ENCODE results near the gene SUPT6H. TPM values are rescaled to one million over a fixed set of nuclear protein-coding genes. Genes with fewer than 3 reads are reported as not detected.

The SUPT6H gene
- total RNA-seq, 1 donor, result 46.8 TPM

DNA sequence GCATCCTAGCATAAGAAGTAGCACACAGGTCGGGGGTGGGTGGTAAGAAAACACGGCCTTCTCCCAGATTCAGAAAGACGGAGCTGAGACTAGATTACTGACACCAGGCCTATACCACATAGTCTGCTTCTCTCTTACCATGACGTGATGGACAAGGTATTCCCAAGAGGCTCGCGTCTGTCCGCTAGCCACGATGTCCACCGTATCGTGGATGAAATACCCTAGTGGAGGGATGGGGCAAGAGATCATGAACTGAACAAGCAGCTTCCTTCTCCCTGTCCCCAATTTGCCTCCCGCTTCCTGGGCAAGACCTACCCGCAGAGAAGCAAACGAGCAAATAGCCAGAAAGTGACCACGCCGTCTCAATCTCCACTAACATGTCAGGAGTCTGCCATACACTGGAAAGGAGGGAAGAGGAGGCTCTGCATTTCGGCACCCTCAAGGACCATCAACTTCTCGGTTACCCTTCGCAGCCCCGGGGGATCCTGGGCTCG, 63.2 kb downstream of the SUPT6H start:
- peak overlapping the region; percentile 79 for H3K4me3 ChIP-seq (ENCODE audit: low read depth, low read length)
- no peak for TF ChIP-seq CTCF (IDR thresholded peaks at IDR 0.05; ENCODE audit: insufficient read depth, low read length)
- DNase-seq (ENCODE audit: low read depth), result peak; percentile 51

DNA sequence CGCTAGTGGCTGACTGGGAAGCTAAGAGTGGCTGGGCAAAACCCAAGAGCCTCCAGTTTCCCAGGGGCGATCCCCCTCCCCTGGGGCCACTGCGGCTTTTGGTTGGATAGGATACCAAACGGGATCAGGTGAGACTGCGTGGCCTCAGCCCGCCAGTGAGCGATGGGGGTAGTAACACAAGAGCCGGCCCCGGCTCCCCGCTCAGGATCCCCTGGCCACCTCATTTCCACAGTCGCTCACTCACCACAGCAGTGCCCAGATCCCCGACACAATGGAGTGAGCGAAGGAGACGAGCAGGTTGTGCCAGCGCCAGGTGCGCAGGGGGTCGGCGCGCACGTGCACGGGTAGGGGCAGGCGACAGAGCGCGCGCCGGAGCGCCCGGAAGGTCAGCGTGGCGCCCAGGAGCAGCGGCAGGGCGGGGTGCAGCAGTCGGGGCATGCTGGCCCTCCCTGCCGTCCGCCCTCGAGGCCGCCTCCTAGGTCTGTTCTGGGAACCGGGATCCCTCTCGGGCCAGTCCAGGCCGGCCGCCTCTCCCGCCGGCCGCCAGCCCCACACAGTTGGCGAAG, 63.7 kb downstream of the SUPT6H start:
- peak overlapping the region; percentile 79 for H3K4me3 ChIP-seq (ENCODE audit: low read depth, low read length)
- DNase-seq (ENCODE audit: low read depth), result peak; percentile 70
- no peak for TF ChIP-seq CTCF (IDR thresholded peaks at IDR 0.05; ENCODE audit: insufficient read depth, low read length)

- no peak for TF ChIP-seq CTCF (IDR thresholded peaks at IDR 0.05; ENCODE audit: insufficient read depth, low read length)
- peak within 1 kb of the TSS; percentile 79 for H3K4me3 ChIP-seq (ENCODE audit: low read depth, low read length)
- DNase-seq (ENCODE audit: low read depth), result peak; percentile 47
Measured at GRCh38 chr17:28726226-28726626, 64.2 kb downstream of the SUPT6H start, which contains the start of gene TLCD1. TSS of gene TLCD1 (minus strand) at chr17:28726233. CDS start at chr17:28726097, 136 bp downstream.

DNA sequence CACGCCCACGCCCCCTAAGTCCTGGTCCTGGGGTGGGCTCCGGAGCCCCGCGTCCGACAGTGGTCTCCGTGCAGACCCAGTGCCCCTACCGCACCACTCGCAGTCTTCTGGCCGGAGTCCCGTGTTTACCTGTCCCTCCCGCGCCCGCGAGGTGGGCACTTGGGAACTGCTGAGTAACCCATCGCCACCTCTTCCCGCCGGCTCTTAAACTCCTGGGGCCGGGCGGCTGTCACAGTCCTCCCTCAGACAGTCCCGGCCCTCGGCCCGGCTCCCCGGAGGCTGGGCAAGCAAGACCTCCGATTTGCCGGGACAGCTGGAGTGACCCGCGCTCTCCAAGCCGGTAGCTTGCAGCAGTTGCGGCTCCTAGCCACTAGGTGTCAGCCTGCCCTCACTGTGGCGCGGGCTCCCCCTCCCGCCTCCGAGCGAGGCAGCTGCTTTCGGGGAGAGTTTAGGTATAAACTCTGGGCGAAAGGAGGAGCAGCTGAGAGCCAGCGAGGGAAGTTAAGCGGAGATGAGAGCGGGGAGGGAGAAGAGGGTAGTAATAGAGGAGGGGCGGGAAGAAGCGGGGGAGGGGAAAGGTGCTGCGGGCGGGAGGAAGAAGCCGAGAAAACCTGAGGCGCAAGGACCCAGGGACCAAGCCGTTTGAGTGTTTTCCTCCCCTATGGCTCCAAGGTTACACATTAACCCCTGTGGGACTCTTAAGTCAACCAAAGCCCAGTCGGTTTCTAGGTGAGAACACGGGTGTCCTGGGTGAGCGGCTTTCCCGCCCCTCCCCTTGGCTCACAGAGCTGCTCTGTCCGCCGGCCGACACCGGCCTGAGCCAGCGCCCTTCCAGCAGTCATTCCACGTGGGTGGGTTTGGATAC, 64.9 kb downstream of the SUPT6H start:
- H3K4me3 ChIP-seq (ENCODE audit: low read depth, low read length), result peak overlapping the region; percentile 79
- peak; percentile 90 for DNase-seq (ENCODE audit: low read depth)
- peak; percentile 99 for TF ChIP-seq CTCF (IDR thresholded peaks at IDR 0.05; ENCODE audit: insufficient read depth, low read length)

- H3K4me3 ChIP-seq (ENCODE audit: low read depth, low read length), result peak within 1 kb of the TSS; percentile 92
- DNase-seq (ENCODE audit: low read depth), result peak; percentile 92
- TF ChIP-seq CTCF (IDR thresholded peaks at IDR 0.05; ENCODE audit: insufficient read depth, low read length), result no peak
Measured at GRCh38 chr17:28728364-28729200, 66.6 kb downstream of the SUPT6H start, which contains the start of gene NEK8. TSS of gene NEK8 (plus strand) at chr17:28728788. CDS start at chr17:28728814, 26 bp downstream.

- no peak for TF ChIP-seq CTCF (IDR thresholded peaks at IDR 0.05; ENCODE audit: insufficient read depth, low read length)
- DNase-seq (ENCODE audit: low read depth), result no peak
- H3K4me3 ChIP-seq (ENCODE audit: low read depth, low read length), result no peak overlapping the region
Measured at GRCh38 chr17:28729950-28730330, 67.9 kb downstream of the SUPT6H start.

Data from fibroblast of the aortic adventitia (primary cell).